DND-41 (cell line): ENCODE data around the gene NKAPL.

Experiments
- CTCF ChIP-seq: IDR thresholded peaks from 2 replicates; pipeline ENCODE4 v1.5.1; 2012; ENCODE audit warnings: borderline replicate concordance, low read length, moderate library complexity, mild to moderate bottlenecking; ENCODE audit not compliant: poor library complexity, severe bottlenecking; ENCODE audit errors: extremely low read depth
- EZH2 ChIP-seq: IDR thresholded peaks from 3 replicates; pipeline ENCODE4 v1.6.1; 2012; ENCODE audit warnings: borderline replicate concordance, low read depth, mild to moderate bottlenecking, moderate library complexity, low read length, inconsistent platforms; ENCODE audit not compliant: severe bottlenecking

DNA sequence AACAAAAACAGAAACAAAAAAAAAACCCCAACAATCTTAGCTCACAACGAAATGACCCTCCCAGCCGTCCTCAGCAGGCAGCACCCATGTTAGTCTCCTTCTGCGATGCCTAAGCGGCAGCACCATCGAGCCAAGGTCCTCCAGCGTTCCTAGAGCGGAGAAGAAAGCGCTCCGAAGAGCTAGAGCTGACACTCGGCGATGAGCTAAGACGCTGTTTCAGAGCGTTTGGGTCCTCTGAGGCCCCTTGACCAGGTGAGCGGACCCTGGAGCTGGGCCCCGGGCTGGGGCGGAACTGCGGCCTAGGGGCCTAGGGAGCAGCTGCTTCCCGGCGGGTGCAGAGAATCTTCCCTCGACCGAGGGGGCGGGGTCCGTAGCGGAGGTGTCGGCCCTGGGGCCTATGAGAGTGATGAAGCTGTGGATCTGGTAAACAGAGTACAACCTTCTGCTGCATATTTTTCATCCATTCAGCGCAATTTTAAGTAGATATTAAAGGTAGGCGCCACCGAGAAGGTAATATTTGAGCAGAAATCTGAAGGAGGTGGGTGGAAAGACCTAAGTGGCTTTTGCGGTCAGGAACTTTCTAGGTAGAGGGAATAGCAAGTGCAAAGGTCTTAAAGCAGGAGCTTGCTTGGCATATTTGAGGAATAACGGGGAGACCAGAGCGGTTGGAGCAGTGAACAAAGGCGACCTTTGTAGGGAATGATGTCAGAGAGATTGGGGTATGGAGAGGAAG is 8.0 kb downstream of the NKAPL start, which contains the start of gene ZSCAN26:
- TF ChIP-seq EZH2 (no peak), CTCF (no peak)
